HG02885 (cell line): ENCODE measurements around the gene MEPCE.

Experiments
- ATAC-seq: cut with Tn5 transposase; IDR thresholded peaks from one replicate; pipeline ENCODE4 v1.9.1; 2021; ENCODE audit warnings: mild to moderate bottlenecking; ENCODE audit not compliant: unreplicated experiment, poor library complexity

The MEPCE gene

GRCh38 chr7:100456562-100456961 is 26.9 kb downstream of the MEPCE start:
- ATAC-seq, result no peak

GRCh38 chr7:100457033-100457432 is 27.4 kb downstream of the MEPCE start:
- ATAC-seq, result no peak

GRCh38 chr7:100464210-100464660 is 34.6 kb downstream of the MEPCE start, which contains the start of gene SPACDR:
TSS of gene SPACDR (minus strand) at chr7:100464260. CDS start at chr7:100464025, 235 bp downstream.
- ATAC-seq, result no peak

GRCh38 chr7:100464791-100465190 is 35.2 kb downstream of the MEPCE start:
- ATAC-seq, result no peak

- no peak for ATAC-seq
Measured at GRCh38 chr7:100465299-100465698, 35.7 kb downstream of the MEPCE start.

- ATAC-seq, result no peak
Measured at GRCh38 chr7:100465702-100466311, 36.2 kb downstream of the MEPCE start.

GRCh38 chr7:100466653-100467605 is 37.3 kb downstream of the MEPCE start:
- ATAC-seq, result no peak

- no peak for ATAC-seq
Measured at GRCh38 chr7:100467638-100468373, 38.2 kb downstream of the MEPCE start.

- peak; percentile 55 for ATAC-seq
Measured at GRCh38 chr7:100469227-100470044, 39.8 kb downstream of the MEPCE start.

GRCh38 chr7:100471021-100471420 is 41.4 kb downstream of the MEPCE start:
- ATAC-seq, result no peak

GRCh38 chr7:100472121-100472851 is 42.7 kb downstream of the MEPCE start:
- ATAC-seq, result no peak

GRCh38 chr7:100472854-100473499 is 43.3 kb downstream of the MEPCE start:
- no peak for ATAC-seq

GRCh38 chr7:100475549-100475948 is 45.9 kb downstream of the MEPCE start:
- ATAC-seq, result no peak

GRCh38 chr7:100476101-100476780 is 46.6 kb downstream of the MEPCE start:
- ATAC-seq, result no peak

- ATAC-seq, result no peak
Measured at GRCh38 chr7:100476903-100477870, 47.6 kb downstream of the MEPCE start.

GRCh38 chr7:100477871-100478267 is 48.2 kb downstream of the MEPCE start:
- no peak for ATAC-seq
